Transverse colon (tissue), 3 donors: Measurements from ENCODE around the gene CCDC91.

Experiments used
- CTCF ChIP-seq, 5 experiments: fragments of 200-600 bp in 3 of 5; fragments of 450-650 bp in 2 of 5; sonication (generic) in 3 of 5; IDR thresholded peaks; 1 replicate in 2 of 5; 2 replicates in 3 of 5; pipeline ENCODE4 v1.5.1; 2016 to 2017; ENCODE audit warnings: antibody characterized with exemption in 5 of 5, inconsistent platforms in 3 of 5, mild to moderate bottlenecking in 2 of 5, moderate library complexity in 1 of 5
- EP300 ChIP-seq: sonication (generic); formaldehyde crosslinking; IDR thresholded peaks from one replicate; pipeline ENCODE4 v1.6.1; 2017; ENCODE audit warnings: antibody characterized with exemption, low read depth
- POLR2A ChIP-seq: fragments of 450-650 bp; IDR thresholded peaks from one replicate; pipeline ENCODE4 v1.6.1; 2016; ENCODE audit warnings: antibody characterized with exemption, mild to moderate bottlenecking, moderate library complexity

- TF ChIP-seq CTCF (IDR thresholded peaks at IDR 0.05), result no peak
- no peak for TF ChIP-seq POLR2A
- no peak for TF ChIP-seq EP300
Measured at GRCh38 chr12:28512876-28513275, 322.6 kb downstream of the CCDC91 start.
